HG03039 (cell line): Measurements from ENCODE around the gene ISY1.
"Not testable (repeated sequence)": the region's sequence is repeated elsewhere in the genome, so short reads cannot be mapped to it uniquely, and the experiment has no call there.

Source experiments
- ATAC-seq: cut with Tn5 transposase; IDR thresholded peaks from one replicate; pipeline ENCODE4 v1.9.1; 2021; ENCODE audit warnings: mild to moderate bottlenecking, moderate library complexity; ENCODE audit not compliant: unreplicated experiment

ISY1 gene

GRCh38 chr3:129160891-129161859 lies at the start of gene ISY1:
TSS of gene ISY1 (minus strand) at chr3:129161063. CDS start at chr3:129160975, 88 bp downstream.
- peak; percentile 64 for ATAC-seq

- ATAC-seq = no peak
These were observed 46.6 kb upstream of the ISY1 start for GRCh38 chr3:129207479-129207878.

- ATAC-seq = no peak
These were observed 44.4 kb upstream of the ISY1 start for GRCh38 chr3:129205109-129205832.

- ATAC-seq = no peak
These were observed 43.6 kb upstream of the ISY1 start for GRCh38 chr3:129204473-129204872.

- ATAC-seq = no peak
These were observed 38.5 kb upstream of the ISY1 start for GRCh38 chr3:129199366-129199765.

- ATAC-seq = no peak
These were observed 36.5 kb upstream of the ISY1 start for GRCh38 chr3:129197321-129197720.

GRCh38 chr3:129196601-129197000 lies 35.7 kb upstream of the ISY1 start:
- no peak for ATAC-seq

- ATAC-seq = no peak
These were observed 34.9 kb upstream of the ISY1 start for GRCh38 chr3:129195731-129196256.

GRCh38 chr3:129189793-129190192 lies 28.9 kb upstream of the ISY1 start:
- ATAC-seq = not testable (repeated sequence)

- ATAC-seq = no peak
These were observed 27.0 kb upstream of the ISY1 start for GRCh38 chr3:129187857-129188256.

- no peak for ATAC-seq
These were observed 24.9 kb upstream of the ISY1 start for GRCh38 chr3:129185783-129186182.

- ATAC-seq = not testable (repeated sequence)
These were observed 24.1 kb upstream of the ISY1 start for GRCh38 chr3:129184784-129185542.

GRCh38 chr3:129184396-129184657 lies 23.5 kb upstream of the ISY1 start:
- no peak for ATAC-seq

- ATAC-seq = peak; percentile 92
These were observed 22.9 kb upstream of the ISY1 start, which contains the start of gene CNBP for GRCh38 chr3:129183569-129184395. TSS of gene CNBP (minus strand) at chr3:129183896. CDS start at chr3:129171757, 12,139 bp downstream.

GRCh38 chr3:129182390-129183185 lies 21.7 kb upstream of the ISY1 start:
- ATAC-seq = no peak

- ATAC-seq = no peak
These were observed 21.0 kb upstream of the ISY1 start for GRCh38 chr3:129181819-129182218.

GRCh38 chr3:129180461-129180860 lies 19.6 kb upstream of the ISY1 start:
- no peak for ATAC-seq

GRCh38 chr3:129176051-129176450 lies 15.2 kb upstream of the ISY1 start:
- ATAC-seq = no peak

GRCh38 chr3:129173725-129174124 lies 12.9 kb upstream of the ISY1 start:
- no peak for ATAC-seq
